PC-3 (cell line): Measurements from ENCODE around the gene CETN2. TPM values are rescaled to one million over a fixed set of nuclear protein-coding genes. Genes with fewer than 3 reads are reported as not detected.

Source experiments
- ATAC-seq: fragments of 200-7000 bp; cut with Tn5 transposase; 2 replicates; pipeline ENCODE4 v1.9.1; 2020; ENCODE audit warnings: mild to moderate bottlenecking, moderate library complexity
- Bru-seq: library from RNA; stranded (reverse); fragments of 400-500 nt; gene quantifications from one replicate; lab custom pipeline; 2021; lab: Mats Ljungman, UMichigan
- BruChase-seq, 2 experiments: library from RNA; stranded (reverse); fragments of 400-500 nt; gene quantifications; one replicate each; lab custom pipeline; 2021; lab: Mats Ljungman, UMichigan
- BruUV-seq: library from RNA; stranded (reverse); fragments of 400-500 nt; replicated peaks from 2 replicates; lab custom pipeline; 2021; lab: Mats Ljungman, UMichigan
- CTCF ChIA-PET: fragments of 300-600 bp; sonication (Branson Sonifier 250); formaldehyde crosslinking; loops from one replicate; lab custom pipeline; 2022; ENCODE audit warnings: antibody characterized with exemption; lab: Charles Lee
- POLR2A ChIA-PET: fragments of 300-600 bp; sonication (Branson Sonifier 250); formaldehyde crosslinking; loops from one replicate; lab custom pipeline; 2022; ENCODE audit warnings: antibody characterized with exemption; ENCODE audit not compliant: unreplicated experiment; lab: Charles Lee
- DNase-seq: peaks from one replicate; pipeline ENCODE4 v3.0.0-alpha.2; 2015
- H2AFZ ChIP-seq: fragments of 300-600 bp; sonication (generic); 2 replicates; pipeline ENCODE4 v1.6.0; 2016; ENCODE audit warnings: antibody characterized with exemption, low read length
- H3F3A ChIP-seq: fragments of 300-600 bp; sonication (generic); one replicate; pipeline ENCODE4 v1.6.0; 2017; ENCODE audit warnings: antibody characterized with exemption, low read length, control low read depth, mild to moderate bottlenecking; ENCODE audit not compliant: unreplicated experiment
- H3K27ac ChIP-seq: fragments of 300-600 bp; sonication (generic); 2 replicates; pipeline ENCODE4 v1.5.1; 2016; ENCODE audit warnings: mild to moderate bottlenecking, low read length
- H3K27me3 ChIP-seq: fragments of 300-600 bp; sonication (generic); 2 replicates; pipeline ENCODE4 v1.6.1; 2016; ENCODE audit warnings: low read length, mixed read lengths
- H3K36me3 ChIP-seq: fragments of 300-600 bp; sonication (generic); 2 replicates; pipeline ENCODE4 v1.6.1; 2016; ENCODE audit warnings: low read depth, mixed run types, low read length, mixed read lengths
- H3K4me1 ChIP-seq: fragments of 300-600 bp; sonication (generic); 2 replicates; pipeline ENCODE4 v1.5.1; 2016; ENCODE audit warnings: low read length; ENCODE audit not compliant: insufficient read depth
- H3K4me2 ChIP-seq: fragments of 300-600 bp; sonication (generic); 2 replicates; pipeline ENCODE4 v1.6.0; 2016; ENCODE audit warnings: low read length
- H3K4me3 ChIP-seq: fragments of 300-600 bp; sonication (generic); 2 replicates; pipeline ENCODE4 v1.5.1; 2016; ENCODE audit warnings: mild to moderate bottlenecking, low read length, mixed read lengths
- H3K79me2 ChIP-seq: fragments of 300-600 bp; sonication (generic); 2 replicates; pipeline ENCODE4 v1.6.1; 2017; ENCODE audit warnings: low read length, mixed read lengths
- H3K9ac ChIP-seq: fragments of 300-600 bp; sonication (generic); 2 replicates; pipeline ENCODE4 v1.6.0; 2016; ENCODE audit warnings: mild to moderate bottlenecking, low read length
- H3K9me2 ChIP-seq: fragments of 300-600 bp; sonication (generic); replicated peaks from 2 replicates; pipeline ENCODE4 v1.6.1; 2016; ENCODE audit warnings: mixed run types, low read length, mixed read lengths
- H3K9me3 ChIP-seq: fragments of 300-600 bp; sonication (generic); 2 replicates; pipeline ENCODE4 v1.6.1; 2016; ENCODE audit warnings: low read length, mixed read lengths
- H4K20me1 ChIP-seq: fragments of 300-600 bp; sonication (generic); 2 replicates; pipeline ENCODE4 v1.6.1; 2016; ENCODE audit warnings: low read length, mixed read lengths
- CTCF ChIP-seq: fragments of 300-600 bp; sonication (generic); conservative IDR thresholded peaks from 2 replicates; pipeline ENCODE4 v1.5.1; 2017; ENCODE audit warnings: antibody characterized with exemption, low read depth, mild to moderate bottlenecking, low read length
- EZH2 ChIP-seq: fragments of 300-600 bp; sonication (generic); IDR thresholded peaks from one replicate; pipeline ENCODE4 v1.6.1; 2017; ENCODE audit warnings: antibody characterized with exemption, mild to moderate bottlenecking, low read length; ENCODE audit not compliant: unreplicated experiment
- EZH2phosphoT487 ChIP-seq: fragments of 300-600 bp; sonication (generic); IDR thresholded peaks from 2 replicates; pipeline ENCODE4 v1.6.1; 2018; ENCODE audit warnings: mild to moderate bottlenecking, antibody characterized with exemption, low read length, borderline replicate concordance
- intact Hi-C: fragments of 100-400 bp; cut with micrococcal nuclease; formaldehyde crosslinking; loops from 2 replicates; pipeline ENCODE4 v1.9.0; 2023
- long read RNA-seq: library from polyadenylated mRNA; unstranded; transcript quantifications from one replicate; pipeline ENCODE4 v2.0.0, GENCODE V29; 2021; ENCODE audit not compliant: unreplicated experiment
- total RNA-seq: library from RNA; depleted of rRNA; stranded (reverse); fragments of >200 nt; gene quantifications from 2 replicates; pipeline ENCODE4 v1.2.3, GENCODE V29; 2014; rRNA removed

Gene CETN2
- total RNA-seq (40.9 and 42.9 TPM in 2 replicates), Bru-seq, nascent RNA (percentile 83 among the genes with signal in this experiment), BruChase-seq, experiment 1, labeled RNA remaining after a 6-hour chase (percentile 95 among the genes with signal in this experiment), BruChase-seq, experiment 2, labeled RNA remaining after a 2-hour chase (percentile 83 among the genes with signal in this experiment)
- long read RNA-seq, transcript CETN2-201 (5 exons, 1,454 nt) = major isoform, 38 of 45 reads
- long read RNA-seq, partial matches to known transcripts = 6 of 45 reads
- long read RNA-seq, other reads (novel, unspliced or antisense) = 1 of 45 reads

DNA sequence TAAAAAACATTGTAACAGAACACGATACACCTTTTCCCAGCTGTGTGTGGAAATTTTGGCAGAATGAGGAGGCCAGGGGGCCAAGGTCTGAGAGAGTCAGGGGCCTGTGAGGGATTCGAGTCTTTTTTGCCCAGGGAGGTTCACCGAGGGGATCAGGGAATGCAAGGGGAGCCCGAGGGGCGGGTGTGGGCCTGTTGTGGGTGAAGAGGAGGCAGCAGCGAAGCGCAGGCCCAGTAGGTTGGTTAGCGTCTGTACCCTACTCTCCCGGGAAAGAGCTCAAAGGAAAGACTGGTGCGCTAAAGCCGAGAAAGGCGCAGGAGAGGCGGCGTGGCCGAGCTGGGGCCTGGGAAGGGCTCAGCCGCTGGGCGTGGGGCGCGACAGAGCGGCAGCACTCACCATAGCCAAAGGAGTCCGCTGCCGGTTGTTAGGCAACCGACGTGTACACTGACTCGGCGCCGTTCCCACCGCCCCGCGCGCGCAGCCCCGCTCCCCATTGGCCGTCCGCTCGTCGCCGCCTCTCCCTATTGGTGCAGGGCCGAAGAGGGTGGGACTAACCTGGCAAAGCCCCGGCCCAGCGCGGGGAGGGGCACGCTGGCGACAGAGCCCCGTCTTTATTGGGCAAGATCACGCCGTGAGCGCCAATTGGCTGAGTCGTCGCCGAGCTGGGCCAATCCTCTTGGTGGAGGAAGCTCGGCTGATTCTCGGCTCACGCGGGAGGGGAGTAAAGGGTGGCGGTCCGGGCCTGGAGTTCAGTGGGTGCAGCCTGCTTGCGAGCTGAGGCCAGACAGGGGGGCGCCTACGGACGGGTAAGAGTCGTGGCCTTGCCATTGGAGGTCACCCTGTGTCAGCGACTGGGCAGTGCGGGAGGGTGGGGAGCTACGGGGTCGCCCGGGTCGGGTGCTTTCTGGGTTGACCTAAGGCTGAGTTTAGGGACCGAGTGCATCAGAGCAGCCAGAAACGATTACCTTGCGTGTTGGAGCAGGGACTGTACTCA is at the start of gene CETN2, which contains the start of gene NSDHL:
TSS of gene CETN2 (minus strand) at position 446 of the 994 bp plus-strand sequence. CDS start at position 399, 47 bp downstream.
TSS of gene NSDHL (plus strand) at position 752 of the 994 bp plus-strand sequence. CDS start 15,262 bp downstream, outside the sequence.
- Histone ChIP-seq H3K9ac (peak within 1 kb of the TSS; percentile 94), H3K4me1 (peaks cover 12% of the 10 kb centered on the region), H4K20me1 (no peaks in the 10 kb centered on the region), H3K9me2 (no peaks in the 10 kb centered on the region), H3K4me2 (peak within 1 kb of the TSS; percentile 97), H3K27ac (peak within 1 kb of the TSS; percentile 45), H3K4me3 (peak within 1 kb of the TSS; percentile 91), H3K9me3 (no peaks in the 10 kb centered on the region), H2AFZ (peak within 1 kb of the TSS; percentile 87), H3K27me3 (no peaks in the 10 kb centered on the region), H3K79me2 (peaks cover 41% of the 10 kb centered on the region), H3F3A (no peaks in the 10 kb centered on the region), H3K36me3 (no peaks in the 10 kb centered on the region)
- peak; percentile 95 for DNase-seq
- BruUV-seq = TSS peak; percentile 59
- intact Hi-C loops = loop anchor here (2.0 kb wide), 2 partner anchors 66 to 96 kb away; no protein-coding TSS in a partner anchor
- CTCF ChIA-PET = no interaction called here
- TF ChIP-seq EZH2phosphoT487 = no peak
- TF ChIP-seq EZH2 = no peak
- peak; percentile 95 for ATAC-seq
- POLR2A ChIA-PET = interaction anchor here (0.5 to 0.7 kb wide), 2 partner anchors 503 to 1710 kb away, joined by 3 to 4 read pairs; no protein-coding TSS in a partner anchor

GRCh38 chrX:152878976-152879755 is 48.6 kb upstream of the CETN2 start:
- no peaks in the 10 kb centered on the region for H3K27me3 ChIP-seq
- no peak overlapping the region for H3K9ac ChIP-seq
- ChIA-PET POLR2A (no interaction called here), CTCF (no interaction called here)
- ATAC-seq (no peak), DNase-seq (no peak)
- no peaks in the 10 kb centered on the region for H4K20me1 ChIP-seq
- no peak overlapping the region for H2AFZ ChIP-seq
- TF ChIP-seq CTCF (no peak), EZH2 (no peak), EZH2phosphoT487 (no peak)
- H3K4me2 ChIP-seq = no peak overlapping the region
- intact Hi-C loops = no loop called here
- H3K79me2 ChIP-seq = no peaks in the 10 kb centered on the region
- no peak overlapping the region for H3K27ac ChIP-seq
- H3K4me1 ChIP-seq = no peaks in the 10 kb centered on the region
- no TSS peak for BruUV-seq
- no peaks in the 10 kb centered on the region for H3F3A ChIP-seq
- no peak overlapping the region for H3K4me3 ChIP-seq
- H3K36me3 ChIP-seq = no peaks in the 10 kb centered on the region
- no peaks in the 10 kb centered on the region for H3K9me3 ChIP-seq
- H3K9me2 ChIP-seq = no peaks in the 10 kb centered on the region
